H9 (cell line): ENCODE data around the gene BFSP1. TPM values are rescaled to one million over a fixed set of nuclear protein-coding genes. Genes with fewer than 3 reads are reported as not detected.

Experiments
- DNase-seq: peaks from one replicate; pipeline ENCODE4 v3.0.0-alpha.2; 2017
- H2AFZ ChIP-seq: one replicate; pipeline ENCODE4 v1.6.1; 2013; ENCODE audit warnings: mild to moderate bottlenecking, low read length, control low read depth, moderate library complexity
- H2AK5ac ChIP-seq: 2 replicates; pipeline ENCODE4 v1.6.1; 2013; ENCODE audit warnings: low read length, control low read depth, mixed read lengths; ENCODE audit not compliant: insufficient read length
- H2BK120ac ChIP-seq: one replicate; pipeline ENCODE4 v1.6.1; 2013; ENCODE audit warnings: low read depth, mild to moderate bottlenecking, low read length, control low read depth, inconsistent platforms; ENCODE audit not compliant: poor library complexity, severe bottlenecking
- H2BK12ac ChIP-seq: 2 replicates; pipeline ENCODE4 v1.6.1; 2013; ENCODE audit warnings: low read length, control low read depth, mixed read lengths, low read depth; ENCODE audit not compliant: insufficient read length
- H2BK15ac ChIP-seq: 2 replicates; pipeline ENCODE4 v1.6.1; 2013; ENCODE audit warnings: low read depth, low read length, control low read depth
- H2BK20ac ChIP-seq: one replicate; pipeline ENCODE4 v1.6.1; 2013; ENCODE audit warnings: low read depth, mild to moderate bottlenecking, low read length, control low read depth, inconsistent platforms; ENCODE audit not compliant: poor library complexity, severe bottlenecking
- H2BK5ac ChIP-seq: 2 replicates; pipeline ENCODE4 v1.6.1; 2013; ENCODE audit warnings: low read length, control low read depth, mixed read lengths; ENCODE audit not compliant: insufficient read length
- H3K14ac ChIP-seq: 2 replicates; pipeline ENCODE4 v1.6.1; 2013; ENCODE audit warnings: low read length, control low read depth; ENCODE audit not compliant: insufficient read depth
- H3K18ac ChIP-seq: 2 replicates; pipeline ENCODE4 v1.6.1; 2013; ENCODE audit warnings: low read depth, mild to moderate bottlenecking, mixed read lengths, low read length, control low read depth; ENCODE audit not compliant: insufficient read length
- H3K23ac ChIP-seq: 2 replicates; pipeline ENCODE4 v1.6.1; 2013; ENCODE audit warnings: low read length, control low read depth, mixed read lengths, low read depth; ENCODE audit not compliant: insufficient read length
- H3K23me2 ChIP-seq: 2 replicates; pipeline ENCODE4 v1.6.1; 2013; ENCODE audit warnings: low read depth, mild to moderate bottlenecking, mixed read lengths, low read length, control low read depth; ENCODE audit not compliant: insufficient read length, poor library complexity, severe bottlenecking
- H3K27ac ChIP-seq: 2 replicates; pipeline ENCODE4 v1.5.1; 2013; ENCODE audit warnings: low read length, control low read depth, mixed read lengths, low read depth; ENCODE audit not compliant: insufficient read length
- H3K27me3 ChIP-seq: 2 replicates; pipeline ENCODE4 v1.6.1; 2013; ENCODE audit warnings: low read length, control low read depth, inconsistent platforms; ENCODE audit not compliant: insufficient read depth
- H3K4ac ChIP-seq: 2 replicates; pipeline ENCODE4 v1.6.1; 2013; ENCODE audit warnings: low read depth, mild to moderate bottlenecking, control low read depth, inconsistent platforms, low read length, moderate library complexity
- H3K4me1 ChIP-seq: 2 replicates; pipeline ENCODE4 v1.6.1; 2013; ENCODE audit warnings: low read length, control low read depth, inconsistent platforms; ENCODE audit not compliant: insufficient read depth
- H3K4me2 ChIP-seq: 2 replicates; pipeline ENCODE4 v1.6.1; 2013; ENCODE audit warnings: low read length, control low read depth, mixed read lengths; ENCODE audit not compliant: insufficient read length, insufficient read depth
- H3K56ac ChIP-seq: 2 replicates; pipeline ENCODE4 v1.6.1; 2013; ENCODE audit warnings: low read depth, mild to moderate bottlenecking, mixed read lengths, low read length, control low read depth; ENCODE audit not compliant: insufficient read length
- H3K79me1 ChIP-seq: 2 replicates; pipeline ENCODE4 v1.6.1; 2013; ENCODE audit warnings: low read depth, mild to moderate bottlenecking, moderate library complexity, low read length, control low read depth, inconsistent platforms; ENCODE audit not compliant: insufficient read depth, poor library complexity, severe bottlenecking
- H3K79me2 ChIP-seq: 2 replicates; pipeline ENCODE4 v1.6.1; 2013; ENCODE audit warnings: low read length, control low read depth, inconsistent platforms; ENCODE audit not compliant: insufficient read depth
- H3K9ac ChIP-seq: 2 replicates; pipeline ENCODE4 v1.6.1; 2013; ENCODE audit warnings: low read length, control low read depth, mixed read lengths; ENCODE audit not compliant: insufficient read length; ENCODE audit errors: extremely low read depth
- H3K9me3 ChIP-seq: one replicate; pipeline ENCODE4 v1.6.1; 2013; ENCODE audit warnings: low read depth, low read length, inconsistent platforms; ENCODE audit not compliant: control insufficient read depth
- H3T11ph ChIP-seq: one replicate; pipeline ENCODE4 v1.6.1; 2013; ENCODE audit warnings: mild to moderate bottlenecking, low read length, control low read depth, inconsistent platforms
- H4K20me1 ChIP-seq: one replicate; pipeline ENCODE4 v1.6.1; 2013; ENCODE audit not compliant: control insufficient read depth, insufficient read length, insufficient read depth
- H4K5ac ChIP-seq: 2 replicates; pipeline ENCODE4 v1.6.1; 2013; ENCODE audit warnings: low read depth, mild to moderate bottlenecking, mixed read lengths, low read length, control low read depth; ENCODE audit not compliant: insufficient read length
- H4K8ac ChIP-seq: replicated peaks from 2 replicates; pipeline ENCODE4 v1.6.1; 2013; ENCODE audit warnings: low read length, control low read depth, mixed read lengths, low read depth; ENCODE audit not compliant: insufficient read length
- H4K91ac ChIP-seq: 2 replicates; pipeline ENCODE4 v1.6.1; 2013; ENCODE audit warnings: low read depth, mild to moderate bottlenecking, moderate library complexity, mixed read lengths, low read length, control low read depth; ENCODE audit not compliant: insufficient read length
- H3K27ac Mint-ChIP-seq, 3 experiments: 2 replicates in 2 of 3; 3 replicates in 1 of 3; pipeline ENCODE4 v1.8.0; 2020 to 2021; ENCODE audit warnings: mixed read lengths in 3 of 3, mild to moderate bottlenecking in 1 of 3, moderate library complexity in 1 of 3
- H3K27me3 Mint-ChIP-seq: 2 replicates; pipeline ENCODE4 v1.8.0; 2021; ENCODE audit warnings: low read depth, mild to moderate bottlenecking, moderate library complexity, mixed read lengths
- H3K36me3 Mint-ChIP-seq, 3 experiments: 2 replicates in 2 of 3; 3 replicates in 1 of 3; pipeline ENCODE4 v1.8.0; 2020 to 2021; ENCODE audit warnings: low read depth in 3 of 3, mixed read lengths in 3 of 3; ENCODE audit not compliant: insufficient read depth in 1 of 3
- H3K4me1 Mint-ChIP-seq, 2 experiments: 2 replicates each; pipeline ENCODE4 v1.8.0; 2020; ENCODE audit warnings: mixed read lengths in 2 of 2
- H3K4me3 Mint-ChIP-seq, 2 experiments: 2 replicates in 1 of 2; 3 replicates in 1 of 2; pipeline ENCODE4 v1.8.0; 2020 to 2021; ENCODE audit warnings: mild to moderate bottlenecking in 2 of 2, mixed read lengths in 2 of 2, moderate library complexity in 1 of 2
- H3K9me3 Mint-ChIP-seq, 2 experiments: 2 replicates in 1 of 2; 3 replicates in 1 of 2; pipeline ENCODE4 v1.8.0; 2020; ENCODE audit warnings: mild to moderate bottlenecking in 2 of 2, mixed read lengths in 2 of 2, moderate library complexity in 1 of 2
- CTCF ChIP-seq: fragments of 200-600 bp; sonication (generic); conservative IDR thresholded peaks from 3 replicates; pipeline ENCODE4 v1.8.0; 2021; ENCODE audit warnings: antibody characterized with exemption, mild to moderate bottlenecking
- WGBS: extraction: QIAGEN DNeasy Blood & Tissue Kit; methylation state at CpG from one replicate; pipeline ENCODE4 v1.1.7; 2013; ENCODE audit warnings: missing lambda C conversion rate, low lambda C conversion rate, mixed read lengths; ENCODE audit not compliant: insufficient read length; ENCODE audit errors: extremely low coverage; 5-methylcytosine and 5-hydroxymethylcytosine counted together
- total RNA-seq: library from RNA; stranded (reverse); gene quantifications from 2 replicates; pipeline ENCODE4 v1.2.1, GENCODE V29; 2021

BFSP1 gene
- total RNA-seq, 1 experiment from 2014 or later = 9.4 TPM

- no peak overlapping the region for H4K91ac ChIP-seq
- no peak overlapping the region for H2AK5ac ChIP-seq
- no peak overlapping the region for H3K18ac ChIP-seq
- no CpG with 5 or more reads among the region's 1 CpG for WGBS
- H3K23ac ChIP-seq = no peak overlapping the region
- H3K56ac ChIP-seq = no peak overlapping the region
- DNase-seq = no peak
- H3T11ph ChIP-seq = no peak overlapping the region
- H2BK120ac ChIP-seq = no peak overlapping the region
- H3K79me1 ChIP-seq = no peaks in the 10 kb centered on the region
- H3K14ac ChIP-seq = no peak overlapping the region
- no peak overlapping the region for H3K4ac ChIP-seq
- H2BK15ac ChIP-seq = no peak overlapping the region
- no peaks in the 10 kb centered on the region for H3K23me2 ChIP-seq
- H3K27me3 ChIP-seq = no peaks in the 10 kb centered on the region
- H4K5ac ChIP-seq = no peak overlapping the region
- H3K4me2 ChIP-seq = no peak overlapping the region
- H3K9me3 ChIP-seq = no peaks in the 10 kb centered on the region
- no peak overlapping the region for H3K4me3 Mint-ChIP-seq
- no peak overlapping the region for H3K9ac ChIP-seq
- no peak for TF ChIP-seq CTCF
- no peak overlapping the region for H2BK5ac ChIP-seq
- H4K8ac ChIP-seq = no peak overlapping the region
- no peaks in the 10 kb centered on the region for H4K20me1 ChIP-seq
- no peak overlapping the region for H3K27ac ChIP-seq
- H2BK12ac ChIP-seq = no peak overlapping the region
- H2BK20ac ChIP-seq = no peak overlapping the region
- no peaks in the 10 kb centered on the region for H3K36me3 Mint-ChIP-seq
- no peak overlapping the region for H2AFZ ChIP-seq
- H3K79me2 ChIP-seq = no peaks in the 10 kb centered on the region
- no peaks in the 10 kb centered on the region for H3K4me1 Mint-ChIP-seq
- H3K9me3 Mint-ChIP-seq = no peaks in the 10 kb centered on the region
- H3K4me1 ChIP-seq = no peaks in the 10 kb centered on the region
- peaks cover 4% of the 10 kb centered on the region; the same call in 1 of the 2 replicates for H3K27me3 Mint-ChIP-seq
- no peak overlapping the region for H3K27ac Mint-ChIP-seq
These were observed 74.1 kb downstream of the BFSP1 start for GRCh38 chr20:17457079-17457478.
